H9 (cell line): ENCODE measurements around the gene KREMEN1. TPM values are rescaled to one million over a fixed set of nuclear protein-coding genes. Genes with fewer than 3 reads are reported as not detected.

Experiments used
- DNase-seq: peaks from one replicate; pipeline ENCODE4 v3.0.0-alpha.2; 2017
- H2AFZ ChIP-seq: one replicate; pipeline ENCODE4 v1.6.1; 2013; ENCODE audit warnings: mild to moderate bottlenecking, low read length, control low read depth, moderate library complexity
- H2AK5ac ChIP-seq: 2 replicates; pipeline ENCODE4 v1.6.1; 2013; ENCODE audit warnings: low read length, control low read depth, mixed read lengths; ENCODE audit not compliant: insufficient read length
- H2BK120ac ChIP-seq: one replicate; pipeline ENCODE4 v1.6.1; 2013; ENCODE audit warnings: low read depth, mild to moderate bottlenecking, low read length, control low read depth, inconsistent platforms; ENCODE audit not compliant: poor library complexity, severe bottlenecking
- H2BK12ac ChIP-seq: 2 replicates; pipeline ENCODE4 v1.6.1; 2013; ENCODE audit warnings: low read length, control low read depth, mixed read lengths, low read depth; ENCODE audit not compliant: insufficient read length
- H2BK15ac ChIP-seq: 2 replicates; pipeline ENCODE4 v1.6.1; 2013; ENCODE audit warnings: low read depth, low read length, control low read depth
- H2BK20ac ChIP-seq: one replicate; pipeline ENCODE4 v1.6.1; 2013; ENCODE audit warnings: low read depth, mild to moderate bottlenecking, low read length, control low read depth, inconsistent platforms; ENCODE audit not compliant: poor library complexity, severe bottlenecking
- H2BK5ac ChIP-seq: 2 replicates; pipeline ENCODE4 v1.6.1; 2013; ENCODE audit warnings: low read length, control low read depth, mixed read lengths; ENCODE audit not compliant: insufficient read length
- H3K14ac ChIP-seq: 2 replicates; pipeline ENCODE4 v1.6.1; 2013; ENCODE audit warnings: low read length, control low read depth; ENCODE audit not compliant: insufficient read depth
- H3K18ac ChIP-seq: 2 replicates; pipeline ENCODE4 v1.6.1; 2013; ENCODE audit warnings: low read depth, mild to moderate bottlenecking, mixed read lengths, low read length, control low read depth; ENCODE audit not compliant: insufficient read length
- H3K23ac ChIP-seq: 2 replicates; pipeline ENCODE4 v1.6.1; 2013; ENCODE audit warnings: low read length, control low read depth, mixed read lengths, low read depth; ENCODE audit not compliant: insufficient read length
- H3K23me2 ChIP-seq: 2 replicates; pipeline ENCODE4 v1.6.1; 2013; ENCODE audit warnings: low read depth, mild to moderate bottlenecking, mixed read lengths, low read length, control low read depth; ENCODE audit not compliant: insufficient read length, poor library complexity, severe bottlenecking
- H3K27ac ChIP-seq: 2 replicates; pipeline ENCODE4 v1.5.1; 2013; ENCODE audit warnings: low read length, control low read depth, mixed read lengths, low read depth; ENCODE audit not compliant: insufficient read length
- H3K27me3 ChIP-seq: 2 replicates; pipeline ENCODE4 v1.6.1; 2013; ENCODE audit warnings: low read length, control low read depth, inconsistent platforms; ENCODE audit not compliant: insufficient read depth
- H3K4ac ChIP-seq: 2 replicates; pipeline ENCODE4 v1.6.1; 2013; ENCODE audit warnings: low read depth, mild to moderate bottlenecking, control low read depth, inconsistent platforms, low read length, moderate library complexity
- H3K4me1 ChIP-seq: 2 replicates; pipeline ENCODE4 v1.6.1; 2013; ENCODE audit warnings: low read length, control low read depth, inconsistent platforms; ENCODE audit not compliant: insufficient read depth
- H3K4me2 ChIP-seq: 2 replicates; pipeline ENCODE4 v1.6.1; 2013; ENCODE audit warnings: low read length, control low read depth, mixed read lengths; ENCODE audit not compliant: insufficient read length, insufficient read depth
- H3K56ac ChIP-seq: 2 replicates; pipeline ENCODE4 v1.6.1; 2013; ENCODE audit warnings: low read depth, mild to moderate bottlenecking, mixed read lengths, low read length, control low read depth; ENCODE audit not compliant: insufficient read length
- H3K79me1 ChIP-seq: 2 replicates; pipeline ENCODE4 v1.6.1; 2013; ENCODE audit warnings: low read depth, mild to moderate bottlenecking, moderate library complexity, low read length, control low read depth, inconsistent platforms; ENCODE audit not compliant: insufficient read depth, poor library complexity, severe bottlenecking
- H3K79me2 ChIP-seq: 2 replicates; pipeline ENCODE4 v1.6.1; 2013; ENCODE audit warnings: low read length, control low read depth, inconsistent platforms; ENCODE audit not compliant: insufficient read depth
- H3K9ac ChIP-seq: 2 replicates; pipeline ENCODE4 v1.6.1; 2013; ENCODE audit warnings: low read length, control low read depth, mixed read lengths; ENCODE audit not compliant: insufficient read length; ENCODE audit errors: extremely low read depth
- H3K9me3 ChIP-seq: one replicate; pipeline ENCODE4 v1.6.1; 2013; ENCODE audit warnings: low read depth, low read length, inconsistent platforms; ENCODE audit not compliant: control insufficient read depth
- H3T11ph ChIP-seq: one replicate; pipeline ENCODE4 v1.6.1; 2013; ENCODE audit warnings: mild to moderate bottlenecking, low read length, control low read depth, inconsistent platforms
- H4K20me1 ChIP-seq: one replicate; pipeline ENCODE4 v1.6.1; 2013; ENCODE audit not compliant: control insufficient read depth, insufficient read length, insufficient read depth
- H4K5ac ChIP-seq: 2 replicates; pipeline ENCODE4 v1.6.1; 2013; ENCODE audit warnings: low read depth, mild to moderate bottlenecking, mixed read lengths, low read length, control low read depth; ENCODE audit not compliant: insufficient read length
- H4K8ac ChIP-seq: replicated peaks from 2 replicates; pipeline ENCODE4 v1.6.1; 2013; ENCODE audit warnings: low read length, control low read depth, mixed read lengths, low read depth; ENCODE audit not compliant: insufficient read length
- H4K91ac ChIP-seq: 2 replicates; pipeline ENCODE4 v1.6.1; 2013; ENCODE audit warnings: low read depth, mild to moderate bottlenecking, moderate library complexity, mixed read lengths, low read length, control low read depth; ENCODE audit not compliant: insufficient read length
- H3K27ac Mint-ChIP-seq, 3 experiments: 2 replicates in 2 of 3; 3 replicates in 1 of 3; pipeline ENCODE4 v1.8.0; 2020 to 2021; ENCODE audit warnings: mixed read lengths in 3 of 3, mild to moderate bottlenecking in 1 of 3, moderate library complexity in 1 of 3
- H3K27me3 Mint-ChIP-seq: 2 replicates; pipeline ENCODE4 v1.8.0; 2021; ENCODE audit warnings: low read depth, mild to moderate bottlenecking, moderate library complexity, mixed read lengths
- H3K36me3 Mint-ChIP-seq, 3 experiments: 2 replicates in 2 of 3; 3 replicates in 1 of 3; pipeline ENCODE4 v1.8.0; 2020 to 2021; ENCODE audit warnings: low read depth in 3 of 3, mixed read lengths in 3 of 3; ENCODE audit not compliant: insufficient read depth in 1 of 3
- H3K4me1 Mint-ChIP-seq, 2 experiments: 2 replicates each; pipeline ENCODE4 v1.8.0; 2020; ENCODE audit warnings: mixed read lengths in 2 of 2
- H3K4me3 Mint-ChIP-seq, 2 experiments: 2 replicates in 1 of 2; 3 replicates in 1 of 2; pipeline ENCODE4 v1.8.0; 2020 to 2021; ENCODE audit warnings: mild to moderate bottlenecking in 2 of 2, mixed read lengths in 2 of 2, moderate library complexity in 1 of 2
- H3K9me3 Mint-ChIP-seq, 2 experiments: 2 replicates in 1 of 2; 3 replicates in 1 of 2; pipeline ENCODE4 v1.8.0; 2020; ENCODE audit warnings: mild to moderate bottlenecking in 2 of 2, mixed read lengths in 2 of 2, moderate library complexity in 1 of 2
- WGBS: extraction: QIAGEN DNeasy Blood & Tissue Kit; methylation state at CpG from one replicate; pipeline ENCODE4 v1.1.7; 2013; ENCODE audit warnings: missing lambda C conversion rate, low lambda C conversion rate, mixed read lengths; ENCODE audit not compliant: insufficient read length; ENCODE audit errors: extremely low coverage; 5-methylcytosine and 5-hydroxymethylcytosine counted together
- total RNA-seq: library from RNA; stranded (reverse); gene quantifications from 2 replicates; pipeline ENCODE4 v1.2.1, GENCODE V29; 2021
- TF ChIP-seq, protein P1 (sequence below): fragments of 200-600 bp; sonication (generic); conservative IDR thresholded peaks from 3 replicates; pipeline ENCODE4 v1.8.0; 2021; ENCODE audit warnings: antibody characterized with exemption, mild to moderate bottlenecking

The KREMEN1 gene
- total RNA-seq, 1 experiment from 2014 or later, result 2.4 TPM

- Histone ChIP-seq H3K23me2 (no peaks in the 10 kb centered on the region), H2BK20ac (no peak overlapping the region), H2AFZ (no peak overlapping the region), H4K5ac (no peak overlapping the region), H4K8ac (no peak overlapping the region), H3K14ac (no peak overlapping the region), H3K79me2 (no peaks in the 10 kb centered on the region), H2BK5ac (no peak overlapping the region), H3K56ac (no peak overlapping the region), H2BK120ac (no peak overlapping the region), H3T11ph (no peak overlapping the region), H3K9ac (no peak overlapping the region), H3K4me1 (no peaks in the 10 kb centered on the region; the same call in 1 of the 2 replicates), H3K4ac (no peak overlapping the region), H3K23ac (no peak overlapping the region), H3K18ac (no peak overlapping the region), H3K79me1 (no peaks in the 10 kb centered on the region), H2AK5ac (no peak overlapping the region), H4K91ac (no peak overlapping the region), H3K27ac (no peak overlapping the region), H2BK12ac (no peak overlapping the region), H3K27me3 (no peaks in the 10 kb centered on the region), H3K4me2 (no peak overlapping the region), H3K9me3 (no peaks in the 10 kb centered on the region), H2BK15ac (no peak overlapping the region), H4K20me1 (no peaks in the 10 kb centered on the region)
- Mint-ChIP-seq H3K4me3 (no peak overlapping the region), H3K9me3 (no peaks in the 10 kb centered on the region), H3K36me3 (peaks cover 0 to 4% (median 2%) of the 10 kb centered on the region in 3 experiments; a peak in 2 of 7 replicates), H3K27ac (no peak overlapping the region), H3K4me1 (peaks cover 25 to 40% of the 10 kb centered on the region in 2 experiments), H3K27me3 (no peaks in the 10 kb centered on the region)
- TF ChIP-seq, protein P1, sequence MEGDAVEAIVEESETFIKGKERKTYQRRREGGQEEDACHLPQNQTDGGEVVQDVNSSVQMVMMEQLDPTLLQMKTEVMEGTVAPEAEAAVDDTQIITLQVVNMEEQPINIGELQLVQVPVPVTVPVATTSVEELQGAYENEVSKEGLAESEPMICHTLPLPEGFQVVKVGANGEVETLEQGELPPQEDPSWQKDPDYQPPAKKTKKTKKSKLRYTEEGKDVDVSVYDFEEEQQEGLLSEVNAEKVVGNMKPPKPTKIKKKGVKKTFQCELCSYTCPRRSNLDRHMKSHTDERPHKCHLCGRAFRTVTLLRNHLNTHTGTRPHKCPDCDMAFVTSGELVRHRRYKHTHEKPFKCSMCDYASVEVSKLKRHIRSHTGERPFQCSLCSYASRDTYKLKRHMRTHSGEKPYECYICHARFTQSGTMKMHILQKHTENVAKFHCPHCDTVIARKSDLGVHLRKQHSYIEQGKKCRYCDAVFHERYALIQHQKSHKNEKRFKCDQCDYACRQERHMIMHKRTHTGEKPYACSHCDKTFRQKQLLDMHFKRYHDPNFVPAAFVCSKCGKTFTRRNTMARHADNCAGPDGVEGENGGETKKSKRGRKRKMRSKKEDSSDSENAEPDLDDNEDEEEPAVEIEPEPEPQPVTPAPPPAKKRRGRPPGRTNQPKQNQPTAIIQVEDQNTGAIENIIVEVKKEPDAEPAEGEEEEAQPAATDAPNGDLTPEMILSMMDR, result no peak
- no CpG with 5 or more reads among the region's 2 CpGs for WGBS
- no peak for DNase-seq
These were observed 29.5 kb downstream of the KREMEN1 start for GRCh38 chr22:29102300-29102699.
